Islet precursor cell (in vitro differentiated cells): Measurements from ENCODE around the gene AP3S2.

Experiments used
- DNase-seq: peaks from one replicate; pipeline ENCODE4 v3.0.0-alpha.2; 2018

AP3S2 gene

GRCh38 chr15:89830639-89831038 is 63.2 kb downstream of the AP3S2 start:
- DNase-seq, result no peak

GRCh38 chr15:89829616-89830440 is 64.0 kb downstream of the AP3S2 start:
- DNase-seq, result no peak

GRCh38 chr15:89829161-89829560 is 64.6 kb downstream of the AP3S2 start:
- DNase-seq, result no peak

- peak; percentile 76 for DNase-seq
These were observed 65.3 kb downstream of the AP3S2 start for GRCh38 chr15:89828281-89829145.

- no peak for DNase-seq
These were observed 66.0 kb downstream of the AP3S2 start for GRCh38 chr15:89827829-89828228.

GRCh38 chr15:89826671-89827655 is 66.8 kb downstream of the AP3S2 start:
- DNase-seq, result peak; percentile 47

GRCh38 chr15:89825271-89825940 is 68.4 kb downstream of the AP3S2 start:
- DNase-seq, result peak; percentile 29

- no peak for DNase-seq
These were observed 69.3 kb downstream of the AP3S2 start for GRCh38 chr15:89824607-89824867.

GRCh38 chr15:89823836-89824606 is 69.8 kb downstream of the AP3S2 start:
- peak; percentile 48 for DNase-seq

GRCh38 chr15:89822951-89823711 is 70.7 kb downstream of the AP3S2 start:
- DNase-seq, result peak; percentile 44

GRCh38 chr15:89822611-89822950 is 71.2 kb downstream of the AP3S2 start:
- DNase-seq, result no peak

- DNase-seq, result no peak
These were observed 71.8 kb downstream of the AP3S2 start for GRCh38 chr15:89822026-89822425.

GRCh38 chr15:89820666-89821611 is 72.9 kb downstream of the AP3S2 start:
- no peak for DNase-seq

- no peak for DNase-seq
These were observed 75.5 kb downstream of the AP3S2 start for GRCh38 chr15:89818287-89818686.

GRCh38 chr15:89817701-89818280 is 76.0 kb downstream of the AP3S2 start:
- DNase-seq, result no peak

- no peak for DNase-seq
These were observed 78.0 kb downstream of the AP3S2 start for GRCh38 chr15:89815769-89816168.

GRCh38 chr15:89814112-89814742 is 79.6 kb downstream of the AP3S2 start:
- no peak for DNase-seq

- DNase-seq, result no peak
These were observed 80.2 kb downstream of the AP3S2 start for GRCh38 chr15:89813381-89814111.
